ENCODE measurements around the gene NMNAT2. TPM values are rescaled to one million over a fixed set of nuclear protein-coding genes. Genes with fewer than 3 reads are reported as not detected.

NMNAT2 gene
- total and polyA plus RNA-seq, 10 of the 15 experiments (the other 5 are each of a cell fraction or from before 2014, with no cell fraction given) = 0.02 to 2.0 (median 0.60) TPM

DNA sequence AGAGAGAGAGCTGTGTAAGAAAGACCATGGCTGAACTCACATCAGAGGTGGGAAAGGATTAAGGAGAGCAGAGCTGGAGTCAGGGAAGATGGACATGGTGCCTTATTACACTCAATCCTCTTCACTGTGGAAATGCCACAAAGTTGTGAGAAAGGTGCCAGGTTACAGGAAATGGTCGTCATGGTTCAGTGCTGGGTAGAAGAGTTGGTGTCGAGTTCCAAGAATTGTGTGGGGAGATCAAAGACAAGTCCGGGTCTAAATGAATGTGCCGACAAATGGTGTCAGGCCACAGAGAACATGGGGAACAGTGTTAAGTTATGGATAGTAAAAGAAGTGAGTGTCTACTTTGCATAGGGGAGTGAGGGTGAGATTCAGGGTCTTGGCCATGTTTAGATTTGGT is 191.2 kb downstream of the NMNAT2 start:
- ATAC-seq (peak; percentile 18), FAIRE-seq (no peak), DNase-seq (ENCODE audit: low read depth, low spot score) (no peak)
- H3K36me3 ChIP-seq (ENCODE audit: control insufficient read depth in 2 of 2, insufficient read depth in 2 of 2, low read length in 1 of 2) = no peaks in the 10 kb centered on the region
- TF ChIP-seq JUNB (IDR thresholded peaks at IDR 0.05) (no peak), RAD21 (IDR thresholded peaks at IDR 0.05; ENCODE audit: insufficient read depth, low read depth, low read length) (no peak), SMAD1 (IDR thresholded peaks at IDR 0.05; ENCODE audit: low read depth, partially characterized antibody) (no peak), POLR2AphosphoS2 (IDR thresholded peaks at IDR 0.05; ENCODE audit: low read depth, low read length) (no peak), CBFB (IDR thresholded peaks at IDR 0.05; ENCODE audit: low read depth) (no peak), MYB (IDR thresholded peaks at IDR 0.05; ENCODE audit: borderline replicate concordance, low read depth, low read length) (no peak), EED (IDR thresholded peaks at IDR 0.05; ENCODE audit: low read depth) (peak; percentile 72), IKZF2 (IDR thresholded peaks at IDR 0.05) (peak in 1 of 2 experiments; percentile 17; a peak in 1 of 4 replicates), TCF7 (IDR thresholded peaks at IDR 0.05; ENCODE audit: borderline replicate concordance) (peak; percentile 85), RUNX3 (IDR thresholded peaks at IDR 0.05; ENCODE audit: low read length) (peak; percentile 35; the same call in 1 of the 2 replicates), TCF12 (IDR thresholded peaks at IDR 0.05; ENCODE audit: low read depth, low read length) (no peak), BMI1 (IDR thresholded peaks at IDR 0.05; ENCODE audit: borderline replicate concordance) (no peak), NFYB (IDR thresholded peaks at IDR 0.05; ENCODE audit: insufficient read depth, low read depth, low read length) (no peak)
- TF ChIP-seq, protein P1, sequence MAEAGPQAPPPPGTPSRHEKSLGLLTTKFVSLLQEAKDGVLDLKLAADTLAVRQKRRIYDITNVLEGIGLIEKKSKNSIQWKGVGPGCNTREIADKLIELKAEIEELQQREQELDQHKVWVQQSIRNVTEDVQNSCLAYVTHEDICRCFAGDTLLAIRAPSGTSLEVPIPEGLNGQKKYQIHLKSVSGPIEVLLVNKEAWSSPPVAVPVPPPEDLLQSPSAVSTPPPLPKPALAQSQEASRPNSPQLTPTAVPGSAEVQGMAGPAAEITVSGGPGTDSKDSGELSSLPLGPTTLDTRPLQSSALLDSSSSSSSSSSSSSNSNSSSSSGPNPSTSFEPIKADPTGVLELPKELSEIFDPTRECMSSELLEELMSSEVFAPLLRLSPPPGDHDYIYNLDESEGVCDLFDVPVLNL (IDR thresholded peaks at IDR 0.05; ENCODE audit: low read depth, low read length) = no peak
- TF ChIP-seq, protein P2, sequence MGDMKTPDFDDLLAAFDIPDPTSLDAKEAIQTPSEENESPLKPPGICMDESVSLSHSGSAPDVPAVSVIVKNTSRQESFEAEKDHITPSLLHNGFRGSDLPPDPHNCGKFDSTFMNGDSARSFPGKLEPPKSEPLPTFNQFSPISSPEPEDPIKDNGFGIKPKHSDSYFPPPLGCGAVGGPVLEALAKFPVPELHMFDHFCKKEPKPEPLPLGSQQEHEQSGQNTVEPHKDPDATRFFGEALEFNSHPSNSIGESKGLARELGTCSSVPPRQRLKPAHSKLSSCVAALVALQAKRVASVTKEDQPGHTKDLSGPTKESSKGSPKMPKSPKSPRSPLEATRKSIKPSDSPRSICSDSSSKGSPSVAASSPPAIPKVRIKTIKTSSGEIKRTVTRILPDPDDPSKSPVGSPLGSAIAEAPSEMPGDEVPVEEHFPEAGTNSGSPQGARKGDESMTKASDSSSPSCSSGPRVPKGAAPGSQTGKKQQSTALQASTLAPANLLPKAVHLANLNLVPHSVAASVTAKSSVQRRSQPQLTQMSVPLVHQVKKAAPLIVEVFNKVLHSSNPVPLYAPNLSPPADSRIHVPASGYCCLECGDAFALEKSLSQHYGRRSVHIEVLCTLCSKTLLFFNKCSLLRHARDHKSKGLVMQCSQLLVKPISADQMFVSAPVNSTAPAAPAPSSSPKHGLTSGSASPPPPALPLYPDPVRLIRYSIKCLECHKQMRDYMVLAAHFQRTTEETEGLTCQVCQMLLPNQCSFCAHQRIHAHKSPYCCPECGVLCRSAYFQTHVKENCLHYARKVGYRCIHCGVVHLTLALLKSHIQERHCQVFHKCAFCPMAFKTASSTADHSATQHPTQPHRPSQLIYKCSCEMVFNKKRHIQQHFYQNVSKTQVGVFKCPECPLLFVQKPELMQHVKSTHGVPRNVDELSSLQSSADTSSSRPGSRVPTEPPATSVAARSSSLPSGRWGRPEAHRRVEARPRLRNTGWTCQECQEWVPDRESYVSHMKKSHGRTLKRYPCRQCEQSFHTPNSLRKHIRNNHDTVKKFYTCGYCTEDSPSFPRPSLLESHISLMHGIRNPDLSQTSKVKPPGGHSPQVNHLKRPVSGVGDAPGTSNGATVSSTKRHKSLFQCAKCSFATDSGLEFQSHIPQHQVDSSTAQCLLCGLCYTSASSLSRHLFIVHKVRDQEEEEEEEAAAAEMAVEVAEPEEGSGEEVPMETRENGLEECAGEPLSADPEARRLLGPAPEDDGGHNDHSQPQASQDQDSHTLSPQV (IDR thresholded peaks at IDR 0.05) = no peak
- no peaks in the 10 kb centered on the region for H3K9me3 ChIP-seq (replicated peaks; ENCODE audit: control insufficient read depth, insufficient read depth, low read length)
- no peaks in the 10 kb centered on the region for H4K20me1 ChIP-seq (ENCODE audit: control insufficient read depth, insufficient read depth)
- no peak overlapping the region for H2AFZ ChIP-seq (ENCODE audit: control insufficient read depth, low read depth, low read length)
- ChIA-PET POLR2A (interaction anchor here (1.0 to 1.7 kb wide), 2 partner anchors 264 kb away, joined by 3 read pairs; no protein-coding TSS in a partner anchor), SMC1A (ENCODE audit: uncharacterized antibody, unreplicated experiment) (interaction anchor here (0.6 to 7.2 kb wide), 17 partner anchors 11 to 327 kb away, joined by 3 to 66 read pairs (median 4); no protein-coding TSS in a partner anchor), RAD21 (ENCODE audit: unreplicated experiment) (interaction anchor here (1.0 to 4.0 kb wide), 17 partner anchors 11 to 266 kb away, joined by 3 to 52 read pairs (median 4); no protein-coding TSS in a partner anchor), CTCF (interaction anchor here (0.6 to 9.8 kb wide), 27 partner anchors 9 to 270 kb away, joined by 3 to 126 read pairs (median 6); no protein-coding TSS in a partner anchor)
- H3K9ac ChIP-seq (ENCODE audit: control insufficient read depth, insufficient read depth, low read length) = no peak overlapping the region
- H3K79me2 ChIP-seq (ENCODE audit: control insufficient read depth, insufficient read depth, low read length) = no peaks in the 10 kb centered on the region
- 1% methylated on average over 4 of the region's 4 CpGs for WGBS (ENCODE audit: insufficient coverage, insufficient replicate concordance, low lambda C conversion rate, missing lambda C conversion rate)
- no peak overlapping the region for H3K4me2 ChIP-seq (ENCODE audit: control insufficient read depth, insufficient read depth)
- no peak overlapping the region for H3K4me3 ChIP-seq
- peaks cover 6% of the 10 kb centered on the region; the same call in 1 of the 2 replicates for H3K4me1 ChIP-seq (ENCODE audit: control insufficient read depth, insufficient read depth, low read length)
- BruUV-seq (replicated peaks) = no TSS peak
- intact Hi-C loops (cut with micrococcal nuclease; ENCODE audit: unreplicated experiment) = loop anchor here (5.0 kb wide), 1 partner anchor 200 kb away; no protein-coding TSS in a partner anchor
- H3K27ac ChIP-seq (ENCODE audit: control insufficient read depth, insufficient read depth) = no peak overlapping the region
- no peaks in the 10 kb centered on the region for H3K27me3 ChIP-seq (replicated peaks in 1 of 2; ENCODE audit: control insufficient read depth in 2 of 2, insufficient read depth in 2 of 2, low read length in 1 of 2)
- in situ Hi-C loops (cut with MboI) = loop anchor here (5.0 kb wide), 1 partner anchor 270 kb away; no protein-coding TSS in a partner anchor

Data from GM12878 (cell line).